Stimulated activated CD4-positive, alpha-beta T cell treated with anti-CD3 and anti-CD28 coated beads, Interleukin-1b, Interleukin-23, amount 100 ng/mL, for 1 hour (primary cell): ENCODE results near the gene CDH12.
"Not testable (repeated sequence)": the region's sequence is repeated elsewhere in the genome, so short reads cannot be mapped to it uniquely, and the experiment has no call there.

Experiments used
- DNase-seq, 2 donors: peaks; one replicate each; pipeline ENCODE4 v3.0.0-alpha.2; 2020; ENCODE audit warnings: low read depth in 2 of 2

Gene CDH12

GRCh38 chr5:22465177-22465576 is 388.0 kb downstream of the CDH12 start:
- DNase-seq = no peak

GRCh38 chr5:22460189-22460588 is 393.0 kb downstream of the CDH12 start:
- DNase-seq = no peak

- DNase-seq = no peak
Measured at GRCh38 chr5:22432905-22433304, 420.2 kb downstream of the CDH12 start.

- no peak for DNase-seq
Measured at GRCh38 chr5:22431840-22432239, 421.3 kb downstream of the CDH12 start.

GRCh38 chr5:22431406-22431805 is 421.7 kb downstream of the CDH12 start:
- no peak for DNase-seq

GRCh38 chr5:22411554-22412349 is 441.4 kb downstream of the CDH12 start:
- no peak for DNase-seq

- DNase-seq = no peak
Measured at GRCh38 chr5:22391956-22392355, 461.2 kb downstream of the CDH12 start.

GRCh38 chr5:22390888-22391287 is 462.3 kb downstream of the CDH12 start:
- DNase-seq = no peak

GRCh38 chr5:22372826-22373660 is 480.1 kb downstream of the CDH12 start:
- no peak for DNase-seq

GRCh38 chr5:22372376-22372775 is 480.8 kb downstream of the CDH12 start:
- no peak for DNase-seq

GRCh38 chr5:22354956-22355355 is 498.2 kb downstream of the CDH12 start:
- DNase-seq = no peak

- no peak for DNase-seq
Measured at GRCh38 chr5:22352493-22352892, 500.7 kb downstream of the CDH12 start.

GRCh38 chr5:22351178-22351577 is 502.0 kb downstream of the CDH12 start:
- no peak for DNase-seq

GRCh38 chr5:22348027-22348426 is 505.1 kb downstream of the CDH12 start:
- DNase-seq = no peak

GRCh38 chr5:22344000-22344399 is 509.1 kb downstream of the CDH12 start:
- no peak for DNase-seq

GRCh38 chr5:22341406-22341805 is 511.7 kb downstream of the CDH12 start:
- no peak for DNase-seq

- DNase-seq = not testable (repeated sequence)
Measured at GRCh38 chr5:22332949-22333348, 520.2 kb downstream of the CDH12 start.

- DNase-seq = no peak
Measured at GRCh38 chr5:22329683-22330082, 523.5 kb downstream of the CDH12 start.

- DNase-seq = no peak
Measured at GRCh38 chr5:22319798-22320197, 533.3 kb downstream of the CDH12 start.

- no peak for DNase-seq
Measured at GRCh38 chr5:22316294-22316693, 536.9 kb downstream of the CDH12 start.

- DNase-seq = not testable (repeated sequence)
Measured at GRCh38 chr5:22315052-22315451, 538.1 kb downstream of the CDH12 start.

- no peak for DNase-seq
Measured at GRCh38 chr5:22314548-22314947, 538.6 kb downstream of the CDH12 start.

- no peak for DNase-seq
Measured at GRCh38 chr5:22306011-22306410, 547.1 kb downstream of the CDH12 start.
